ENCODE data around the gene RABGAP1L. TPM values are rescaled to one million over a fixed set of nuclear protein-coding genes. Genes with fewer than 3 reads are reported as not detected.
"Not testable (repeated sequence)": the region's sequence is repeated elsewhere in the genome, so short reads cannot be mapped to it uniquely, and the experiment has no call there.

RABGAP1L gene
- total RNA-seq, 1 donor from 2014 or later, result 145 TPM

DNA sequence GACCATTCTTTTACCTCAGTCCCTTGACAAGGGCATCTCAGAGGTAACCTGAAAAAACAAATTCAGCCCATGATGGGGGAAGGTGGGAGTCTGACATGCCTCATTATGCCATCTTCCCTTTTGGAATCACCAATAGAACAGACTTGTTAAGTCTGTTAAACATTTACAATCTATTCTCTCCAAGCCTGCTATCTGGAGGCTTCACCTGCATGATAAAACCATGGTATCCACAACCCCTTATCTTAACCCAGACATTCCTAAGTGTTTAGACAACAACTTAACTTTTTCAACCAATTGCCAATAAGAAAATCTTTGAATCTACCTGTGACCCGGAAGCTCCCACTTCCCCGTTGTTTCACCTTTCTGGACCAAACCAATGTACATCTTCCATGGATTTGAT is 607.4 kb downstream of the RABGAP1L start:
- DNase-seq, result no peak

DNA sequence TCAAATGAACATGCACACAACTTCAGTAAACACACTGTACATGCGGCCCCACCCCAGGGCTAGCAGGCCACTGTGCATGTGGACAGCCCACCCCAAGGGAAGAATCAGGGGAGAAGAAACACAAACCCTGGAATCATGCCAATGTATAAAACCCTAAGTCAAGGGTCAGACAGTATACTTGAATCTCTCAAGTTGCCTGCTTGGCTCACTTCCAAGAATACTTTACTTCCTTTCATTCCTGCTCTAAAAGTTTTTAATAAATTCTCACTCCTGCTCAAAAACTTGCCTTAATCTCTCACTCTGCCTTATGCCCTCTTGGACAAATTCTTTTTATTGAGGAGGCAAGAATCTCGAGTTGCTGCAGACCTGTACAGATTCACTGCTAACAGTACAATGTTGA is 609.2 kb downstream of the RABGAP1L start:
- DNase-seq, result no peak

DNA sequence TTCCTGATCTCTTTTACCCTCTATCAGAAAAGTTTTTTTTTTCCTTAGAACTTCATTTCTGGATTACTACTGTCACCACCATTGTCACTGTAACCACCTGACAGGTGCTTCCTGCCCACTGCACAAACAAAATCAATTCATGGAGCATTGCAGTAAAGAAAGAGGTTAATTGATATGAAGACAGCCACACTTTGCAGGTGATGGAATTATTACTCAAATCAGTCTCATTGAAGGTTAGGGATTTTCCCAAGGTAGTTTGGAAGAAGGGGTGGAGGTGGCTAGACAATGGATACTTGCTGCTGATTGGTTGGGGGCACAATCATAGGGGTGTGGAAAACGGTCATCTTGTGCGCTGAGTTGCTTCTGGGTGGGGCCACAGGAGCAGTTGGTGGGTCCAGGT is 609.6 kb downstream of the RABGAP1L start:
- DNase-seq, result no peak

DNA sequence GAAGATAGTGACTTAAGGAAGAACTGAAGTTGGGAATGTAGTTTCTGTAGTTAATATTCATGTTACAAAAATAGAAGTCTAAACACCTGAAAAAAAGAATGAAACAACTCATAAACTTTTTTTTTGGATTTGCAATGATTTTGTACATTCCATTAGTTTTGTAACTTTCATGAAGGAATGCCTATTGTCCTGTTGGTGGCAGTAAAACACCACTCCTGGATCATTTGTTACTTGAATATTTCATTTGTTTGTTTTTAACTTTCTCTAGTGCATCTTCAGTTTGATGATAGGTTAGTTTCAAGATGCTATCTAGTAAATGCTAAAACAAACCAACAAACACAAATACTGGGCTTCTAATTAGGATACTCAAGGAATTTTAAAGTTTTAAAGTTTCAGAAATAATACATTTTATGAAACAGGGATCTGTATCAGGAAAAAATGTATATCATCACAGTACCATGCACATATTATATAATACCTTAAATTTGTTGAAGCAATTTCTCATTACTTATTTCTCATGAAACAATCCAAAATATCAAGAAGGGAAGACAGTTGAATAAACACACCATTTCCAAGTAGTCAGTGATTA is 610.7 kb downstream of the RABGAP1L start:
- no peak for DNase-seq

DNA sequence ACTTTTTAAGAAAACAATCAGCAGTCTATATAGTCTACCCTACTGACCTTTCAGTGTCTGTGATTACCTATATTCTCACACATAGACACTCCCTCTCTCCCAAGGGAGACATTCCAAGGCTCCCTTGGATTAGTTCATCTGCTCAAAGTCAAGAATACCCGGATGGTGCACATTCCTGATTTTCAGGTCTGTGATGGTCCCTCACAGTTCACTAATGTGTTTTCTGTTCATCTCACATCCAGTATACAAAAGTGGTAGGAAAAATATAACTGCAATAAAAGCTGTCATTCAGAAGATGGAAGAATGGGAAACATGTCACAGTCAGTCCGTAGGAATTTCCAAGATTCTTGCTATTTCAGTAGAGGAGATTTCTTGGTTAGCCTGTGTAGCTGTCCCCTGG is 616.3 kb downstream of the RABGAP1L start:
- DNase-seq, result no peak

DNA sequence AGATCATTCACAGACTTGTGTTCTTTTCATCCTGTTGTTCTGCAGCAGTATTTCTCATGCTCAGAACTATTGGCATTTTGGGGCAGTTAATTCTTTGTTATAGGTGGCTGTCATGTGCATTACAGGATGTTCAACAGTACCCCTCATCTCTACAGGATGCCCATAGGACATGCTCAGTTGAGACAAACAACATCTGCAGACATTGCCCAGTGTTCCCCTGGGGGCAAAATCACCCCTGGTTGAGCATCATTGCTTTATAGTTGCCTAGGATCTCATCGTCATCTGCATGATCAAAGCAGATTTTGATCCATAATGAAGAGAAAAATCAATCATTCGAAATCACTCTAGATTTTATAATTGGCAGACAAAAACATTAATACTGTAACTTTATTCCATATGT is 617.9 kb downstream of the RABGAP1L start:
- DNase-seq, result no peak

DNA sequence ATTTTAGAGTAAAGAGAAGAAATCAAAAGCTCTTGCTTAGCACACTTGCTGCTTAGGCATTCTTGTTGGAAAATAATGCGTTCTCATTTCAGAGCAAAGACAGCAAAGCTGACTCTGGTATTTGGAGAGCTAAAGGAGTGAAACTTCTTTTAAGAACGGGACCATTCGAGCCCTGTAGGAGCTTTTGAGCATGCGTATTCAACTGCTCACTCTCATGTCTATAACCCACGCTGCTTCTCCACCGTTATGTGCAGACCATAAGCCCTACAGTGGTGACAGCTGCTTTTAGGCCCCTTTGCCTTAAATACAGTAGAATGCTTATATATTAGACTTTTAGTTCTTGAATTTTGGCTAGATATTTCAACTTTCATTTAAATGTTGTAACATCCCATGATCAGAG is 626.2 kb downstream of the RABGAP1L start:
- no peak for DNase-seq

DNA sequence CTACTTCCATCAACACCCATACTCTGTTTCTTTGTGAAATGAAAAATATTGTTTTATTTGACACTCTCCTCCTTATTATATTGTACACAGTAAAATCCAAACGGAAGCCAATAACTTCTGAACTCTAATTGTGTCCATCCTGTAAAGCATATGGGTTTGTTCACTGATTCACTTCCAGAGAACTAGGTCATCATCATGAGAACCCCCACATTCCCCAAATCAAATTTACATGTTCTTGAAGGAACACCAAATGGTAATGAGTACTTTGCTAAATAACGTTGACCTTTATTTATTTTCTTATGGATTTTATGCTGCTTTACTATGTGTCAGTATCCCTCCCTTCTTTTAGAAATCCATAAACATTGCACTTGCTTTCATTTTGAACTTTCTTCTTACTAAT is 627.0 kb downstream of the RABGAP1L start:
- no peak for DNase-seq

DNA sequence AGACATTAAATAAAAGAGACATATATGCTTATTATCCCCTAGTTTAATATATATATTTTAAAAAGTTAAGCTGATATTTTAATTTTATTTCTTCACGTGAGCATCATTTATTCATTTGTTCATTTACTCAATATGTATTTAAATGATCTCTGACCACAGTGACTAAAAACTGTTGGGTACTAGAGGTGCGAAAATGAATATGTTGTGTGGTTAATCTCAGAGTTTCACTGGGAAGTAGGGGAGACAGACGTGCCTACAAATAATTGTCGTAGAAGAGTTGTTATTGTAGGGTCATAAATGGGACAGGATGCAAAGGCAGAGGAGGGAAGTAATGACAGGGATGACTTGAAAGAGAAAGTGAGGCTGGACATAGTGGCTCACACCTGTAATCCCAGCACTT is 627.4 kb downstream of the RABGAP1L start:
- DNase-seq, result no peak

DNA sequence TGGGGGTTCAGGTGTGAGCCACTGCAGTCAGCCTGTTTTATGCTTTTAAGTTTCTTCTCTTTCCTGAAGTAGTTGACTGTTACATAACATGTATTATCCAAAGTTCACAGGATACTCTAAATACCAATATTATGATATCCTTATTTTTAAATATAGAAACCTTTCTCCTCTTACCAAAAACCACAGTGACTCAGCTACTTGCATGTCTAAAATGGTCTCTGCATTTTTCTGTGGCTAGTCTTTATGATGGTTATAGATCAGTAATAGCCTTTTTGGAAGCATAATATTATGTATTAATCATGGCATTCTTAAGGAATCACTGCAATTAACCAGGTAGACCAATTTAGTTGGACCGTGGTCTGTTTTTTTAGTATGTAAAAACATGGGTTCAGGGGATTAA is 629.7 kb downstream of the RABGAP1L start:
- no peak for DNase-seq

DNA sequence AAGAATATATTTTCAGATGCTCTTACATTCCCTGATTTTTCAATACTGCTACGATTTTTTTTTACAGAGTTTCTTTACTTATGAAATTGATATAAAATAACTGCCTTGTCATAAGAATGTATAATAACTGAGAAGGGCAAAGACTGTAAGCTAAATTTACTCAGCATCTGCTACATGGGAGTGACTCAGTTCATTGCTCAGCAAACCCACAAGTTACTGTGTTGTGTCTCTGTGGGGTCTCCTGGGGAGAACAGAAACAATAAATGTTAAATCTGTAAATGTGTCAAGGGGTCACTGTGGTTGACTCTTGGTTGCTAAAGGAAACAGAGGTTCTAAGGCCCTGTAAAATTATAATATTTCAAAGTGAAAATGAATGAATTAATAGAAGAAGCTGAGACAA is 630.1 kb downstream of the RABGAP1L start:
- DNase-seq, result no peak

DNA sequence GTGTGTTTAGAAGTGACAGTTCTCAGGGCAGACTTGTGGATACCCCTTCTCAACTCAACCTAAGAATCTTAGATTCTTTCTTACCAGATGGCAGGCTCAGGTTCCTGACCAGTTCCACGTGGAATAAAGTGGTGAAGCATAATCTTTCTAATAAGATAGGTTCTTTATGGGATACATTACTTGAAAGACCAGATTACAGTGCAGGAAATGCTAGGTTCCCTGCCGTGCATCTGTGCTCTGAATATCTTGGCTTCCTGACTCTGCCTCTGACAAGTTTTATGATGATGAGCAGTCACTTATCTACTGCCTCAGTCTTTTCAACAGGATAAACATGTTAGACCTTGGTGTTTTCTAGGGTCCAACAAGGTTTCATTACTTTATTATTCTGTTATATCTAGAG is 632.5 kb downstream of the RABGAP1L start:
- no peak for DNase-seq

DNA sequence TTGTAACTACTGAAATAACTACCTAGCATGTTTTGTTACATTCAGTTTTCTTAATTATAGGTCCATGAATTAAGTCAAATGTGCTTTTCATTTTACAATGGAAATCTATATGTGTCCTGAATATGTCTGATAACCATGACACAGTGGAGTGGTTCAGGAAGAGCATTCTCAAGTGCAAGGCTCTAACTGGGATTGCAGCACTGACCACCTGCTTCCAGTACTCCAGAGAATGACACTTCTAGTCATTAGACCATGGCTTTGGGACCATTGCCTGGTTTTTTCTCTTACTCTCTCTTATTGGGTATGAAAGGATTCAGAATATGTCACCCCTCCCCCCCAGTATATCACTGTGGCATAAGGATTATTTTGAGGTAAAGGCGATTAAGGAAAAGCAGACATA is 635.5 kb downstream of the RABGAP1L start:
- DNase-seq, result no peak

DNA sequence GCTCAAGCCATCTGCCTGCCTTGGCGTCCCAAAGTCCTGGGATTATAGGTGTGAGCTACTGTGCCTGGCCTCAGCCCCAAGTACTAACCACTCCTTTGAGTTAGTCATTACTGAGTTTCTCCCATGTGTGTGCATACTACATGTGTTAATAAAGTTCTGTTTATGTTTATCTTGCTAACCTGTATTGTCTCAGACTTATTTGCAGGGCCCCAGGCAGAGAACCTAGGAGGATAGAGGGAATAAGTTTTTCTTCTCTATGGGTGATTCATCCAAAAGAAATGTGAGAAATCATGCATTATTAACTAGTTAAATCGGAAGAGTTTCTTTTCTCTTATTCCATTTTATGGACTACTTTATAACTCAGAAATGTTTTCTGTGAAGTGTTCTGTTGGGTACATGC is 636.5 kb downstream of the RABGAP1L start:
- DNase-seq, result no peak

DNA sequence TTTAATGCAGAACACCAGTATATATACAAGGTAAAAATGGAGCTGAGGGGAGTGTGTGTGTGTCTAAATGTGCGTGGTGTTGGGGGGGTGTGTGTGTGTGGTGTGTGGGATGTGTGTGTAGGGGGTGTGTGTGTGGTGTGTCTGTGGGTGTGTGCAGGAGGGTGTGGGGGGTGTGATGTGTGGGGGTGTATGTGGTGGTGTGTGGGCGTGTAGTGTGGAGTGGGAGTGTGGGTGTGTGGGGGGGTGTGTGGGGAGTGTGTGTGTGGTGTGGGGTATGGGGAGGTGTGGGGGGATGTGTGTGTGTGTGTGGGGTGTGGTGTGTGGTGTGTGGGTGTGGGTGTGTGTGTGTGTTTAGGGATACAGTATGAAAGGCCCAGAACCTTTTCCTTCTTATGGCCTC is 638.1 kb downstream of the RABGAP1L start:
- DNase-seq, result no peak

DNA sequence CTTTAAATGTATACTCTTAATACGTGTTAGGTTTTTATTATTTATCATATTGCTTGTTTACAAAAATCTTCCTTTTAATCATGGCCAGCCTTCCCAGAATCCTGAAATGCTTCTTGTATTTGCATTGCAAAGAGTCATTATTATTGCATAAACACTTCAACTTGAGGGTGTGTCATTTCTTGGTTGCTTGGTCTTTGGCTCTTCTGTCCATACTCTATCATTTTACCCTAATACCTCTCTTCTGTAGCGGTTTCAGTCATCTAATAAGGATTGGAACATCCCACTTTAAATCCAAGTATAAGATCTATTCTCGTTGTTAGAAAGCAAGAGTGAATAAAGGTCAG is 639.8 kb downstream of the RABGAP1L start:
- DNase-seq, result no peak

DNA sequence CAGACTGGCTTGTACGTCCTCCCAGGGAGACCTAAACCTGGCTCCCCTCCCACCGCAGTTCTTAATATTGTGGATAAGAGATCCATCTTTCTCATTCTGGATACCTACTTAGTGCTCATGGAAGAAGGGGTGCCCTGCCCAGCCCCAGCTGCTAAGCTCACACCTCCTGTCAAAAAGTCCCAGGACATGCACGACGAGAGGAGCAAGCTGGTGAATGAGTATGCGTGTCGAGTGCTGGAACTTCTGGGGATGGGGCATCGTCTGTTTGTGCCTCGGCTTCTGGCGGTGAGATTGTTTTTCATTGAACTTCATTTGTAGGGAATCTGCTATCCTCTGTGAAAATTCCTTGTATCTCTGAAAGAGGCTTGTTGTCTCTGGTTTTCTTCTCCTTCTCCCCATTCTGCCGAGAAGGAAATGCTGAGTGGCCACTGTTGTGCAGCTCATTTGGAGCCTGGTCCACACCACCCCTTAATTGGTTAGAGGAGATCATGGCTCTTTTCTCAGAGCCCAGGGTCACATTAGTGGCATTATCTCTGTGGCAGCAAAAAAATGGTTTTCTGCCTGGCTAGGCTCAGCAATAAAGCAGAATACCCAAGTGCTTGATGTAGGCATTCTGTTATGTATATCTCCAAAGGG is 641.0 kb downstream of the RABGAP1L start:
- DNase-seq, result peak; percentile 32

DNA sequence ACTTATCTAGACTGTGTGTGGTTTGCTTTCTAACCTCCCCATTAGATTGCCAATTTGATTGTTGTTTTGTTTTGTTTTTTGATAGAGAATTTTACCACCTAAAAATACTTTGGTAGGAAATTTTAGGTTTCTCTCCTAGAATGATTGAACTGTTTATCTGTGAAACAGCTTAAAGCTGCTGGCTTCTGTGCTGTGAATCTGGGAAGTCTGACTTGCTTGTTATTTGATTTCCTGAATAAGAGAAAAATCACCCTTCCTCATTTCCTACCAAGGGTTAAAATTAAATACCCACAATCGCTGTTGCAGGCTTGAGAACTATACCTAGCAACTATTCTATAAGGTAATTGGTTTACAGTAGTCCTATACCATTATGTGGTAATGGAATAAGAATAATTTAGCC is 641.6 kb downstream of the RABGAP1L start:
- no peak for DNase-seq

DNA sequence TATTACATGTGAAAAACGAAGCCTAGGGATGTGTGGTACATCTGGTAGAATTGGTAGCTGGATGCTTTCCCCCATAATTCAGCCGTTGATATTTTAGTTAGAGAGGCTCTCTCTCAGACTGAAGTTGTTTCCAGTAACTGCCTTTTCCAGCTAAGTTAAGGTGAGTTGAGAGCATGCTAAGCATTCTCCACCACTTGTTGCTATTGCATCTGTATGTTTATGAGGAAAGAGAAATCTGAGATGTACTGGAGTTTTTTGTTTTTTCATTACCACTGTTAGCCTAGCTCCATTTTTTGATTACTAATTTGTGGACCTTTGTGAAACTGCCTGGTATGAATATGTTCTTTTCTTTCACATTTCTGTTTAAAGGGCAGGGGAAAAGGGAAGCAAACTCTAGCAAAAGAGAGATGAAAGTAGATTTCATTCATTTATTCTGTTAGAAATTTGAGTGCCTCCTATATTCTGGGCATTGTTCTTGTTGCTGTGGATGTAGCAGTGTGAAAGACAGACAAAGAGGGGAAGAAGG is 650.5 kb downstream of the RABGAP1L start:
- DNase-seq, result no peak

DNA sequence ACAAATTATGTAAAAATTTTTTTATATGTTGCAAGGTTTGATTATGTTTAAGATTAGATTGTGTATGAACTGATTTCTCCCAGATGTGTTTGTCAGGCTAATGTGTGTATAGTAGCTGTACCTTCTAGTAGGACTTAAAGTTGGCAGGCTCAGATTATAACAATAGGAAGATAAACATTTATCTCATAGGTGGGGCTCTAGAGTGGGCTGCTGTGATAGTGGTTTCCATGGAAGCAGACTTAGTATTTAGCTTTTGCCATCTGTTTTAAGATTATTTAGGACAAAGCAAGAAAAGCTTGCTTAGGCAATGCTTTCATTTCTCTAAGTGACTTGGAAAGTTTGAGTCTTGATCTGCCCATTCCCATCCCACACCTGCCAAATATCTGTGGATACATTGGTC is 652.7 kb downstream of the RABGAP1L start:
- DNase-seq, result no peak

DNA sequence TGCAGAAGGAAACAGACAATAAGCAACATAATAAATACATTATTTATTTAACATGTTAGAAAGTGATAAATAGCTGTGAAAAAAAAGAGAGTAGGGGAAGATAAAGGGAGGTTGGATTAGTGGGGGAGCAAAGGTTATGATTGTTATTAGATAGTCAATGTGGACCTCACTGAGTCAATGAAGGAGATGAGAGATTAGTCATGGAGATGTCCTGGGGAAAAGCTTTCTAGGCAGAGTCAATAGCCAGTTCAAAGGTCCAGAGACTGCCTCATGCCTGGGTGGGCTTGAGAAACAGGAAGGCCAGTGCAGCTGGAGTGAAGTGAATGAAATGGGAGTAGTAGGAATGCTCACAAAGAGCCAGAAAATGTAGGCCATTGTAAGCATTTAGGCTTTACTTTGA is 653.3 kb downstream of the RABGAP1L start:
- DNase-seq, result no peak

DNA sequence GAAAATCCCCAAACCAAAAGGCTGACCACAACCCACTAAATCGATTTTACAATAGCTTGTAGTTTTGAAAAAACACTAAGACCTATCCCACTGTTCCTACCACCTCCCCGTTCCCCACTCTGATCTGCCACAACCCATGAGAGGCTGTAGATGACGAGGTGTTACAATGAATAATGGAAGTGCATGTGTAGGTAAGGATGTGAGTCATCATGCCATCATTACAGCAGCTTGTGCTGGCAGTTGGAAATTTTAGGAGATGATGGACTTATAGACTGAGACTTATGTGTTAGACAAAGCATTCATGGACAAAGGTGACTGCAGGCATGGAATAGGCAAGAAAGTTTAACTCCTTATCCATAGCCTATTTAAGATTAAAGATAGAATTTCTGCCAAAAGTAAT is 655.7 kb downstream of the RABGAP1L start:
- no peak for DNase-seq

DNA sequence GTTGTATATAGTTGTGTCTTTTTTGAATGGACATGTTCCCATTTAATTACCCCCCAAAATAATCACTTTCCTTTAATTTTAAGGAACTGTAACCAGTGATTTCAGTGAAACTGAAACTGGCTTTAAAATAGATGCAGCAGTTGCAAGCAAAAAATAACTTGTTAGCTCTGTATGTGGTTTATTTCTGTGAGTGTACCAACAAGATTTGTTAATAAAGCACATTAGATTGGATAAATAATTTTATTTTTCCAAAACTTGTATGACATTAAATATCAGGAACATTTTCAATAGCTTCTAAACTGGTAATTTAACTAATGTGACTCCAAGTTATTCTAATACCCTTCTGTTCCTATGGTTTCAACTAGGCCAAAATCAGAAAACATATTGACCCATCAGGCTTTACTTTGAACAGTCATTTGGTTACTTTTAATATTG is 656.2 kb downstream of the RABGAP1L start:
- DNase-seq, result no peak

DNA sequence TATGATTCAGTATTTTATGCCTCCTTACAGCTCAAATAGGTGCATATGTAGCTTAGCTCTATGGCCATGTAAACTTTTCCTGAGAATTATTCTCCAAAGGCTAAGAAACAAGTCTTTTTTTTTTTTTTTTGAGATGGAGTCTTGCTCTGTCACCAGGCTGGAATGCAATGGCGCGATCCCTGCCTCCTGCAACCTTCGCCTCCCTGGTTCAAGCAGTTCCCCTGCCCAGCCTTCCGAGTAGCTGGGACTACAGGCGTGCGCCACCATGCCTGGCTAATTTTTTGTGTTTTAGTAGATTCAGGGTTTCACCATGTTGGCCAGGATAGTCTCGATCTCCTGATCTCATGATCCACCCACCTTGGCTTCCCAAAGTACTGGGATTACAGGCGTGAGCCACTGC is 657.3 kb downstream of the RABGAP1L start:
- not testable (repeated sequence) for DNase-seq

Data from occipital lobe (tissue), 2 donors.